Left ventricle myocardium superior (tissue), 1 donor: ENCODE measurements around the gene MGAT5B. TPM values are rescaled to one million over a fixed set of nuclear protein-coding genes. Genes with fewer than 3 reads are reported as not detected.
A peak's percentile ranks its signal among the peaks of the same experiment; 100 is the strongest.

Experiments used
- ATAC-seq: fragments of 200-7000 bp; cut with Tn5 transposase; one replicate; pipeline ENCODE4 v1.9.1; 2020; ENCODE audit warnings: mild to moderate bottlenecking, moderate library complexity
- DNase-seq: peaks from one replicate; pipeline ENCODE4 v3.0.0-alpha.2; 2020
- intact Hi-C: fragments of 100-400 bp; cut with micrococcal nuclease; formaldehyde crosslinking; loops from one replicate; pipeline ENCODE4 v1.11.0; 2022
- total RNA-seq: library from RNA; stranded (reverse); fragmentation: NEBNext Ultra II Directional; extraction: Animal tissue kit (Norgen Biotek cat#: 25700); gene quantifications from one replicate; pipeline ENCODE4 v1.2.1, GENCODE V29; 2021
- donor health status: DM: no; HTN: yes; CAD: no; lungs with severe emphysema.

Gene MGAT5B
- total RNA-seq, 1 donor from 2014 or later, result not detected

DNA sequence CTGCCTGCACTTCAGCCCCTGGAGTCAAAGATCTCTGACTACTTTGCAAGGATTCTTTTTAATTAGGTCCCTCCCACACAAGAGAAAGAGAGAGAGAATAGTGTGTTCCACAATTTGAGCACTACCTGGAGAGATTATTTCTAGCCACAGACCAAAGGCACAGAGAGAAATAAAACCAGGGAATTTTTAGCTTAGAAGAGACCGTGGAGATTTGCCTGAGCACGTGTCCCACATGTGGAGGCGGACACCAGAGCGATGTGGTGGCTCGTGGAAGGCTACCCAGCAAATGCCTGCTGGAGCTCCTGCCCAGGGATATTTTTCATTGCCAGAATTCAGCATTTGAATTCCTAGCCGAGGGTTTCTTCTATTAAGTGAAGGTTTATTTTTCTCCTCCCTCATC lies 50.6 kb downstream of the MGAT5B start:
- intact Hi-C loops, result no loop called here
- ATAC-seq, result no peak
- DNase-seq, result no peak

DNA sequence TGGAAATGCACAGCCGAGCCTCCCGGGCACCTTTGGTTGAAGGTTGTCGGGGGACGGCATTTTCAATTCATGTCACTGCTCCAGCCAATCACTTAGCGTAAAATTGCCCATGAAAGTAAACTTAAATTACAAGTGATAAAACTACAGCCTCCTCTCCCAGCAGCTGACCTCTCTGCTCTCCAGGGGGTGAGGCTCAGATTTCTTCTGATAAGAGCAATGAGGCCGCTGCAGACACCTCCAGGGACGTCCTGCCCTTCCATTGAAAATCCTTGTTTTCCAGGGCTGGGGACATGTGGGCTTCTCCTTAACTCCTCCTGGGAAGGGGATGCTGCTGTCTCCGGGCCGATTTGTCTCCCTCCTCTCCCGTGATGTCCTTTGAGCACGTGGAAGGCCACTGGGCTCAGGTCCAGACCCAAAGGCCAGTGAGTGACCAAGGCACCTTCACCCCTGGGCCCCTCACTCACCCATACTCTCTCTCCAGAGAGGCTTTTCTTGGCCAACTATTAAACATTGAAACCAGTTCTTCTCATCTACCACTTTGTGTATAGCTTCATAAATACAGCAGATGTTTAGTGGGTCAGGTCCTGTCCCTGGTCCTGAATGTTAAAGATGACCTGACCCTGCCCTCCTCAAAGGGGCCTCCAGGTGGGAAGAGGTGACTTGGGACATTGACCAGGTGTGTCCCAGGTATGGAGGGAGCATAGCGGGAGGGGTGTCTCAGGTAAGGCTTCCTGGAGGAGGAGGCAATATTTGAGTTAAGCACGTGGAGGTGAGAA lies 52.3 kb downstream of the MGAT5B start:
- DNase-seq (no peak), ATAC-seq (no peak)
- intact Hi-C loops, result no loop called here

DNA sequence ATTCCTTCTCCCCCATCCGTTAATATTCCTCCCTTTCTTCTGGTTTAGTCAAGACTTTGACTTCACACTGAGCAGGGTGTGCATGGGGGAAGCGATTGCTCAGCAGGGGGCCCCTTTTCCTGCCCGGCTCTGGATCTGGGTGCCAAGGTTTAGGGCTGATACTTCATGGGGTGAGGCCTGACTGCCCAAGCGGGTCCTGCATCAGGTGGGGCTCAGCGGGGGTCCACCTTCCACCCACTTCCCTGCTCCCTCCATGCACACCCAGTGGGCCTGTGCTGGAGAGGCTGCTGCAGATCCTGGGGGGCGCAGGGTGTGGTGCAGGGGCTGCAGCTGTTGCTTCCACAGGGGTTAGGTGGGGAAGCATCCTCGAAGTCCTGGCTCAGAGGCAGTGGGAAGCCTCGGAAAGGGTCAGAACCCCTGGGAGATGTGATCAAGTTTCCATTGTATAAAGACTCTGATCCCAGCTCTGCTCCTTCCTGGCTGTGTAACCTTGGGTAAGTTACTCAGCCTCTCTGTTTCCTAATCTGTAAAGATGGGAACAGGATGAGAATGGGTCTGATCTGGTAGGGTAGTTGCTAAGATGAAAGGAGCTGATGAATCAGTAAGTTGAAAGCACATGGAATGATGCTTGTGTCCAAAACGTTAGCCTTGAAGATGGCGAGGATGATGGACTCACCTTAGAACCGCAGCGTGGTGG lies 53.3 kb downstream of the MGAT5B start:
- ATAC-seq (no peak), DNase-seq (no peak)
- intact Hi-C loops, result no loop called here

DNA sequence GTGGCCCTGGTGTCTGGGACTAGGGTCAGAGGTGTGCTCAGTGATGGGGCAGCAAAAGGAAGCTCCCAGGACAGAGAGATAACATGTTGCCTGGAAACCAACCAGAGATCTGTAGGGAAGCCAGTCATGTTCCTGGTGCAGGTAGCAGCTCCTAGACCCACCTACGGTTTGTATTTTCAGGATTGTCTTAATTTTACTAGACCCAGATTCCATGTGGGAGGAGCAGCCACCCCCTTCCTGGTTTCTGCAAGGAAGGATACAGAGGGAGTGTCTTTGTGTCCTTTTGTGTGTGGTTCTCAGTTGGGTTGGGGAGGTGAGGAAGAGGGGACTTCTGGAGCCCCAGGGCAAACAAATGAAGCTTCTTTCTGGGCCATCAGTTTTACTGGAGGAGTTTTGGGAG lies 53.9 kb downstream of the MGAT5B start:
- ATAC-seq, result no peak
- intact Hi-C loops, result no loop called here

DNA sequence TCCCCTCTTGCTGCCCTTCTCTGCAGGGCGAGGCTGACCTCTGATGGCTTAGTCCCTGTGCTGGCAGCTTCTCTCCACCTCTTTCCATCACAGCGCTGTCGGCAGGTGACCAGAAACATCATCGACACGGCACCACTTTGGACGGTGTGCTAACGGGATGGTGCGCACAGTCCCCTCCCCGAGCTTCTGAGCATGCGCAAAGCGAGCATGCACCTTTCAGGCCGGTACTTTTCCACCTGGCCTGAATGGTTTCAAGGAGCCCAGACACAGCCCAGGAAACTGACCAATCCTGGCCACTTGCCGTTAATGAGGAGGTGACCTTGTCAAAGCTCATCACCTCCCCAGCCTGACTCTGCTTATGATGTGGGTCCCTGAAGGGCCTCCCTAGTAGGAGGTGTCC lies 54.8 kb downstream of the MGAT5B start:
- ATAC-seq, result no peak
- intact Hi-C loops, result no loop called here
- no peak for DNase-seq

More for the DNA sequence above, 53.9 kb downstream of the MGAT5B start:
- DNase-seq, result no peak

DNA sequence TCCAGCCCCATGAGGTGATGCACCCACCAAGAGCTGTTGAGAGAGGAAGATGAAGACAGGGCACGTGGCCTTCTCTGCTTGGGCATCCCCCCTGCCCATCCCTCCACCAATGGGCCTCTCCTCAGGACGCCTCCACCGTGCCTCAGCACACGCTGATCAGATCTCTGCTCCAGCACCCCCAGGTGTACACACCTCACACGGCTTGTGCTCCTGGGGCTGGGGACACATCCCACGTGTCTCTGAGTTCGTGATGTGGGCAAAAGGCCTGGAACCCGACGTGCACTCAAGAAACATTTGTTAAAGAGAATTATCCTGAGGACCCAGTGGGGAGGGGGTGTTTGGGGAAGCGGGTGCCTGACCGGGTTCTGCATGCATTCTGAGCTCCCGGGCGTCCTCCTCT lies 55.3 kb downstream of the MGAT5B start:
- DNase-seq (no peak), ATAC-seq (no peak)
- intact Hi-C loops, result no loop called here

DNA sequence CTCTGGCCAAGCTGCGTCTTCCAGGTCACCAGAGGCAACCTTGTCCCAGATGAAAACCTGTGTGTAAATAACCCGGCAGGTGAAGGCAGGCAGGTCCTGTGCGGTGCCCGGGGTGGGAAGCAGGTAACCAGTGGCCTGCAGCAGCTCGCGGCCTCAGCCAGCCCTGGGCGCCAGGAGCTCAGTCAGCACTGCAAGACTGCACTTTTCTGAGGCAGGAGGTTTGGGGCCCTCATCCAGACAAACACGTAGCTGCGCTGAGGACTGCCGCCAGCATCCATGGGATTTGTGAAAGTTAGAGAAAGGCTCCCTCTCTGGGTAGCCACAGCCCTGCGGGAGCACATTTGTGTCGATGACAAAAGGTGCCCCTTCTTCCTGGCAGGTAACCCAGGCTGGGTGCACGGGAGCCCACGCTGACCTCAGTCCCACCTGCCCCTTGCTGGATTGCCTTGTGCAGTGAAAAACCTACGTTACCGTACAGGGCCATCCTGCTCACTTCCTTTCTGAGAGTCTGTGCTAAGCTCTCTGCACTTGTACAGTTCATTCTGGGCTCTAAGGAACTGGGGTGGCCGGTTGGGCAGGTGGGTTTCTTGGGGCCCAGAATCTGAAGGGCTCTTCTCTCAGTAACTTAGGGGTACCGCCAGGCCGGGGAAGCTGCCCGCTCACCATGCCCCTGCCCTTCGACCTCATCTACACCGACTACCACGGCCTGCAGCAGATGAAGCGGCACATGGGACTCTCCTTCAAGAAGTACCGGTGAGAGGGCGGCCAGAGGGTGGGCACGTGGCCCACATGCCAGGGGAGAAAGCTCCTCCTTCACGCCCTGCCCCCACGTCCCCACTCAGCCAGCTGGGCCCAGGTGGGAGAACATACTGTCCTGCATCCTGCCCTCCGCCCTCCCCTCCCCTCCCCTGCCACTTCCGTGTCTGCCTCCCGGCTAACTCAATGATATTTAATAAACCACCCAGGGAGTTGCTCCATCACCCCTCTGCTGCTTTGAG lies 56.4 kb downstream of the MGAT5B start:
- ATAC-seq (no peak), DNase-seq (no peak)
- intact Hi-C loops, result no loop called here

DNA sequence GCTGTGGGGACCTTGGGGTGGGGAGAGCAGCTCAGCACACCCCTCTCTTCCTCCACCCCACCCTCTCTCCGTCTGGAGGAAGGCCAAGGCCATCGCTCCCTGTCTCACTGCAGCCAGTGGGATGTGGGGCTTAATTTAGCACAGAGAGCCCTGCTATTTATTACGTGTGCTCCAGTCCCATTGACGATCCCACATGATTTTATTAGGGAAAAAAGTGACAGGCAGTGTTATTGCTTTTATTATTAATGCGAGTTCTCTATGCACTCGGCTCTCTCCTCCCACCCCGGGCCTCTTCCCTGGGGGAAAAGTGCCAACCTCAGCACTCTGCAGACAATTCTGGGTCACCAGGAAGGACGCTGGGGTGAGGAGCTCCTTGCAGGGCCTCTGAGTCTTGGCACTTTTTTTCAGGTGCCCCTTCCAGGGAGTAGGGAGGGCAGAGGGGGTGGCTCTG lies 57.3 kb downstream of the MGAT5B start:
- DNase-seq (no peak), ATAC-seq (peak; percentile 56)
- intact Hi-C loops, result no loop called here

DNA sequence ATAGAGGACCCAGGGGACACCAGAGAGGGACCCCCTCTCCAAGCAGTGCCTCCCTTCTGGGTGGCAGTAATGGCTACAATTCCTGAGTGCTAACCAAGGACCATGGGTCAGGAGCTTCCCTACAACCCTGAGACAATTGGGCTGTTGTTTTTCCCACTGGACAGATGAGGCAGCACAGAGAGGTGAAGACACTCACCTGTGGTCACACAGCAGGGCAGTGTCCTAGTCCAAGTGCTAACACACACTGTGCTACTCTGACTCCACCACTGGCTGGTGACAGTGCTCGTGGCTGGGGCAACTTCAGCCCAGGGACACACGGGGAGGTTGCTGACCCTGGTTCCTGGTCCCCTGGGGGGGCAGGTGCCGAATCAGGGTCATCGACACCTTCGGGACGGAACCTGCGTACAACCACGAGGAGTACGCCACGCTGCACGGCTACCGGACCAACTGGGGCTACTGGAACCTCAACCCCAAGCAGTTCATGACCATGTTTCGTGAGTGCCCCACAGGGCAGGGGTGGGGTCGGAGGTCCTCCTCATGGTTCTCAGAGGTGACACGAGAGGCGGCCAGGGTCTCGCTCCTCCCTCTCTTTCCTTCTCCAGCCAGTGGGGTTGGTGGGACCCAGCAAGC lies 58.1 kb downstream of the MGAT5B start:
- intact Hi-C loops, result no loop called here
- DNase-seq (no peak), ATAC-seq (no peak)

DNA sequence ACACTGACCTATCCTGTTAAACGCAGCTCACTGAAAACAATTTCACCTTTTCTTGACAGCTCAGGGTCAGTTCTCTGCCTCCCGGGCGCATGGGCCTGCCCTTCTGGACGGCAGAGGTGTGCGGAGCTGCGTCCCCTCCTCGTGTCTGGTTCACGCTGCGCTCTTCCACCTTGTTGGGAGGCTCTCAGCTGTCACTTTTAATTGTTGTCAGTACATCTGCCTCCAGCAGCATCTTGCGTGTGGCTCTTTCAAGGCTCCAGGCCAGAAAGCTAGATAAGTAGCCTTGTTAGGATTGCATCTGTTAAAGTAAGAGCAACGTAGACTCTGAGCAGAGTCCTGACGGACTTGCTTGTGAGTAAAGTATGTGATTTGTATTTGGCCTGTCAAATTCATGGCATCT lies 59.4 kb downstream of the MGAT5B start:
- ATAC-seq (no peak), DNase-seq (no peak)
- intact Hi-C loops, result no loop called here

DNA sequence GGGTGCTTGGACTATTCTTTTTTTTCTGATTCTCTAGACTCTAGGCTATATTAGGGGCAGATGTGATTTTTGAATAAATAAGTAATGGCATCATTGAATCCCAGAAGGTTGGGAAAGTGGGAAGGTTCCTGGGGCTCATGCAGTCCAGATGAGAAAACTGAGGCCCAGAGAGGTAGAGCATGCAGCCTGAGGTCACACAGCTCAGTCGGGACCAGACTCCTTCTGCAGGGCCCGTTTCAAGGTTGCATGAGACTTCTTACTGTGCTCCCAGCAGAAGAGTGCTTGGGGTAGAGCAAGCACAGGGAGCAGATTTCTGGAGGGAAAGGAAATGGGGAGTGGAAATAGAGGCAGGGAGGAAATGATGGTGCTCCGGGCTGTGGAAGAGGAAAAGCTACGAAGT lies 59.8 kb downstream of the MGAT5B start:
- intact Hi-C loops, result no loop called here
- no peak for DNase-seq
- no peak for ATAC-seq

DNA sequence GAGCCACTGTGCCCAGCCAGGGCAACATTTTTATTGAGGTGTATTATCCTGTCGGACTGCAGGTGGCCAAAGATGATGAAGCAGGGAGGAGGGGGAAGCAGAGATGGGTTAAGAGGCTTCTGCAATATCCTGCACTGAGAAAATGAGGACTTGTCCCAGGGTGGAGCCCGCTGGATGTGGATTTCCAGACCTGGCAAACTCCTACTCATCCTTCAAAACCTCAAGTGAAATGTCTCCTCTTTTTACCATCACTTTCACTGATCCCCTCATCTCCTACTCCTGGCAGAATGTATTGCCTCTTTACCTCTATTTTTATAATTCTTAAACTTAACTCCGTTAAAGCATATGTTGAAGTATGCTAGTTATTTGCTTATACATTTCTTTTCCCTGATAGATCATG lies 60.9 kb downstream of the MGAT5B start:
- intact Hi-C loops, result no loop called here
- DNase-seq (no peak), ATAC-seq (no peak)

DNA sequence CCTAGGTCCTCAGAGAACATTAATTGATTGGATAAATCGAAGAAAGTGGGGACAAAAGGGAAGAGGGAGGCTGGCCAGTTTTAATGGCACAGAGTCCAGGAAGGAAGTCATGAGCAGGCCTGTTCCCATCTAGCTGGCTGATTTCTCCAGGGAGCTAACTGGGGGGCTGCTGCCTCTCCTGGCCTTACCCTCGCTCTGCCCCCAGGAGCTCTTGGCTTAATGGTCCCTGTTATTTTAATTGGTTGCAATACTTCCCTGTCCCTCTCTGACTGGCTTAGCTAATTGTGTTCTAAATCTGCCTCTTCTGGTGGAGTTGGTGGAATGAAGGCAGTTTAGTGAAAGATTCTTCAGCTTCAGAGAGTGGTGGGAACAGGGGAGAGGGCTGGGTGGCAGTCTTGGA lies 61.4 kb downstream of the MGAT5B start:
- DNase-seq (no peak), ATAC-seq (no peak)
- intact Hi-C loops, result no loop called here

DNA sequence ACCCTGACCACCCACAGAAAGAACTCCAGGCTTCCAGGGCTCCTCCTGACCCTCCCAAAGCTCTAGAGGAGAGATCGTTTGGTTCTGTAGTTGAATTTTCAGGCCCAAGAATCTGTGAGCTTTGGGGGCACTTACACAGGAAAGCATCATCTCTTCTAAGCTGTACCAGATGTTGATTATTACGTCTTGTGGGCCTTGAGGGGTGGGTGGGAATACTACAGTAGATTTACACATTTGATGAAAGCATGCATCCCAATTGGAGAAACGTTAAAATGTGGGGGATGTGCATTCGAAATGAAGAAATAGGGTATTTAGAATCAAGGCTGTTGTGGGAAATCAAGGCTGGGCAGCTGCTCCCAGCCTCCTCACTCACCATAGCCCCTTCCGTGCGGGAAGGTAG lies 61.9 kb downstream of the MGAT5B start:
- no peak for ATAC-seq
- intact Hi-C loops, result no loop called here
- DNase-seq, result no peak

DNA sequence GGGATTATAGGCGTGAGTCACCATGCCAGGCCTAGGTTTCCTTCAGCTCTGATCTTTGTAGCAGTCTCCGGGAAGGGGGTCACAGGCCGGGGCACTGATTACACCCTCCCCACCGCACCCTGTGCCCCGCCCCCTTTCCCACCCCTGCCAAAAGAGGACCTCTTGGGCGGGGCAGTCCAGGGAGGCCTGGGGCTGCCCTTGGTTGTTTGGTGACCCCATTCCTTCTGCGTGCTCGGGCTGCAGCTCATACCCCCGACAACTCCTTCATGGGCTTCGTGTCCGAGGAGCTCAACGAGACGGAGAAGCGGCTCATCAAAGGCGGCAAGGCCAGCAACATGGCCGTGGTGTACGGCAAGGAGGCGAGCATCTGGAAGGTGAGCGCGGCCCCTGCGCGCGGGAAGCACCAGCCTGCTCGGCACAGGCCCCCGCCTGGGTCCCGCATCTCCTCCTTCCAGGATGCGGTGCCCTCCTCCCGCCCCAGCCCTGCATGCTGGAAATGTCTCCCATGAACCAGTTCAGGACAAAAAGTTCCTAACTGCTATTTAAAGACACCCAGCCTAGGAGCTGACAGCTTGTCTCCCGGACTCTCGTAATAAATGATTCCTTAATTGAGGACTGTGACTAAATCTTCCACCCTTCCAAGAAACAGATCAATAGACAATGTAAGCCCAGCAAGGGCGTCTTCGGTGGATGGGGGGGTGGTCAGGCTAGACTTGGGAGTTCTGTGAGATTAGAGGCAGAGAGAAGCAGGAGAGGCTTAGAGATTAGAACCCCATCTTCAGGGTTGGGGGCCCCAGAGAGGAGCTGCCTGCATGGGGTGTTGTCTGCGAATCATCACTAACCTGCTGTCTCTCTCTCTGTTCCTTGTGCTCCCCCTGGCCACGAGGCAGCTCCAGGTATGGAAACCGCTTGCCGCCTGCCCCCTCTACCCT lies 64.5 kb downstream of the MGAT5B start:
- intact Hi-C loops, result no loop called here
- ATAC-seq (no peak), DNase-seq (no peak)

DNA sequence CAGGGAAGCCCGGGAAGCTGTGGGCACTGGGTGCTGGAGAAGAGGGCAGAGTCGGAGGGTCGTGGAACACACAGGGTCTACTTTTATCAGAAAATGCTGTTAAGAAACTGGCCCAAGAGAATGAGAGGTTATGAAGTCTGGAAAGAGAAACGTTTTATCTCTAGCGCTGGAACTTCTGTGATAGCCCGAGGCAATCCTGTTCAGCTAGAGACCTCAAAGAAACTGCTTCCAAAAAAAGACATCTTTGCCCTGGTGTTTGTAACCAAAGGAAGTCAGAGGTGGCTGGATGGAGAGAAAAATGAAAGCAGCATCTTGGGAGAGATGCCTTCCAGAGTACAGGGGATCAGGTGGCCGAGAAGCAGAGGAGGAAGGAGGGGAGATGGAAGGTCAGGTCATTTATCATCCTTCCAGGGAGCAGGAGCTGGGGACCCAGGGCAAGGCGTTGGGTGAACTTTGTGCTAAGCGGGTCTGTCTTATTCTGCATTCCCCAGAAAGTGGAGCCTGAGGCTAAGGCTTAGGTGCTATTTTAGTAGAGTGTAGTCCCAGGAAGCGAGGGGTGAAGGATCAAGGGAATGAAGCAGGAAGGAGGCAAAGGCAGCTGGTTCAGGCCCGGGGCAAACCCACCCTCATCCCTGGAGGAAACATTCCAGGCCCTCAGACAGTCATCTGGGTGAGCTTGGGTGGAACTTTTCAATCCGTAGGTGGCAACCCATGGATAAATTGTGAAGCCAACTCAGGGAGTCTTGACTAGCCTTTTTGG lies 66.5 kb downstream of the MGAT5B start:
- intact Hi-C loops, result no loop called here
- DNase-seq (no peak), ATAC-seq (no peak)

DNA sequence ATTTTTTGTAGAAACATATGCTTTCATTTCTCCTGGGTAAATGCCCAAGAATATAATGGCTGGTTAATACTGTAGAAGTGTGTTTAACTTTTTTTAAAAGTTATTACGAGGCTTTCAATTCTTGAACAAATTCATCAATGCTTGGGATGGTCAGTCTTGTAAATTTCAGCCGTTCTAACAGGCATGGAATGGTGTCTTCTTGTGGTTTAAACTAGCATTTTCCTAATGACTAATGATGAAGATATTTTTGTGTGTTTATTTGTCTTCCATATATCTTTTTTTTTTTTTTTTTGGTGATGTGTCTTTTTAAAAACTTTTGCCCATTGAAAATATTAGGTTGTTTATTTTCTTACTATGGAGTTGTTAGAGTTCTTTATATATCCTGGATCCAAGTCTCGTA lies 67.1 kb downstream of the MGAT5B start:
- DNase-seq (no peak), ATAC-seq (no peak)
- intact Hi-C loops, result no loop called here

DNA sequence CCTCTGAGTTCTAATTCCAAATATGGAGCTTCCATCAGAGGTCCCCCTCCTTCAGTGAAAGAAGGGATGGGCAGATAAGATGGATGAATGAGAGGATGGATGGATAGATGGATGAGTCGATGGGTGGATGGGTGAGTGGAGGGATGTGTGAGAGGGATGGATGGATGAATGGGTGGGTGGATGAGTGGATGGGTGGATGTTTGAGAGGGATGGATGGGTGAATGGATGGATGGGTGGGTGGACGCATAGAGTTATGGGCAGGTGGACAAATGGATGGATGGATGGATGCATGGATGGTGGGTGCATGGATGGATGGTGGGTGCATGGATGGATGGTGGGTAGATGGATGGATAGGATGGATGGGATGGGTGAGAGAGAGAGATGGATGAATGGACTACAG lies 69.0 kb downstream of the MGAT5B start:
- DNase-seq (no peak), ATAC-seq (no peak)
- intact Hi-C loops, result no loop called here
